Kasumi-1 (cell line): Measurements from ENCODE around the gene PEX11B.

Source experiments
- DNase-seq, 2 experiments: peaks; one replicate each; lab custom pipeline; 2025; lab: John Stamatoyannopoulos, UW

PEX11B gene, protein sequence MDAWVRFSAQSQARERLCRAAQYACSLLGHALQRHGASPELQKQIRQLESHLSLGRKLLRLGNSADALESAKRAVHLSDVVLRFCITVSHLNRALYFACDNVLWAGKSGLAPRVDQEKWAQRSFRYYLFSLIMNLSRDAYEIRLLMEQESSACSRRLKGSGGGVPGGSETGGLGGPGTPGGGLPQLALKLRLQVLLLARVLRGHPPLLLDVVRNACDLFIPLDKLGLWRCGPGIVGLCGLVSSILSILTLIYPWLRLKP

DNA sequence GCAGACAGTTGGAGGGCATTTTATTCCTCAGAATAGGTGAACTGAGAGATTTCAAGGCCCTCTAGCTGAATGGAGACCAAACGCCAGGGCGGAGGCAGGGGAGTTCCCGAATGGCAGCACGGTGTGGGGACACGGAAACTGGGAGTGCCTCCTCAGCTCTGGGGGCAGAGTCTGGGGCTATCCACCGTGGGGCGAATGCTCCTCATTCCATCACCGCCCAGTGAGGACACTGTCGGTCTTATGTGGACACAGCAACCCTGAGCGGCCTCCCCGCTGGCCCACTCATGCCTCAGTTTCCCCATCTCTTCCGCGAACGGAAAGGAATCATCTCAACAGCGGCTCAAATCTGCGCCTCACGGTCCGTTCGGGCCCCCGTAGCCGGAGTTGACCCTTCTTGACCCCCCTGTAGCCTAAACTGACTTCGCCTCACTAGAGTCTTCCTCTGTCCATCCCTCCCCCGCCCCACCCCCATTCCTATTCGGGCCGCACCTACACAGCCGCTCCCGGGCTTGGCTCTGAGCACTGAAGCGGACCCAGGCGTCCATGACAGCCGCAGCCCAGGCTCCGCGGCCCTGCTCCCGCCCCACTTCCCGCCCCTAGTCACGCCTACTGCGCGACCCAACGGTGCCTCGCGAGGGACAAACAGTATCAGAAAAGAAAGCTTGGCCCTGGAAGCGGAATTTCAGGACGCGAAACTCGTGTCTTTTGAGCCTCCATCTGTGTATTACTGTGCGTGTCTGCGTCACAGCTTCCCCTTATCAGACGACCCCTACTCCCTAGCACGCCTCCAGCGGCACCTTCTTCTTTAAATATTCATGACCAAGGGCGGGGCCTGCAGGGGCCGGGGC, at the start of gene PEX11B:
Gene PEX11B, minus strand, starts transcription at position 574 of the 848 bp plus-strand sequence. Its CDS starts 29 bp downstream, at position 545.
- peak; percentile 89 to 91 for DNase-seq

DNA sequence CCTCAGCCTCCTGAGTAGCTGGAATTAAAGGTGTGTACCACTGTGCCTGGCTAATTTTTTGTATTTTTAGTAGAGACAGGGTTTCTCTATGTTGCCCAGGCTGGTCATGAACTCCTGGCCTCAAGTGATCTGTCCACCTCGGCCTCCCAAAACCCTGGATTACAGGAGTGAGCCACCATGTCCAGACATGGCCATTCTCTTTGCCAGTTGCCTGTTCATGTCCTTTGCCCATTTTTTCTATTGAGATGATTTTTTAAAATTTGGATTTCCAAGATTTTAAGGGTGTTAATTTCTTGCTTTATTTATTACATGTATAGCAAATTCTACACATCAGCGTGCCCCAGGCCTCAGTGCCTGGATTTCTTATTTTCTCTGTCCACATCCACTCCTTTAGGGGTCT, 48.8 kb upstream of the PEX11B start:
- no peak for DNase-seq

DNA sequence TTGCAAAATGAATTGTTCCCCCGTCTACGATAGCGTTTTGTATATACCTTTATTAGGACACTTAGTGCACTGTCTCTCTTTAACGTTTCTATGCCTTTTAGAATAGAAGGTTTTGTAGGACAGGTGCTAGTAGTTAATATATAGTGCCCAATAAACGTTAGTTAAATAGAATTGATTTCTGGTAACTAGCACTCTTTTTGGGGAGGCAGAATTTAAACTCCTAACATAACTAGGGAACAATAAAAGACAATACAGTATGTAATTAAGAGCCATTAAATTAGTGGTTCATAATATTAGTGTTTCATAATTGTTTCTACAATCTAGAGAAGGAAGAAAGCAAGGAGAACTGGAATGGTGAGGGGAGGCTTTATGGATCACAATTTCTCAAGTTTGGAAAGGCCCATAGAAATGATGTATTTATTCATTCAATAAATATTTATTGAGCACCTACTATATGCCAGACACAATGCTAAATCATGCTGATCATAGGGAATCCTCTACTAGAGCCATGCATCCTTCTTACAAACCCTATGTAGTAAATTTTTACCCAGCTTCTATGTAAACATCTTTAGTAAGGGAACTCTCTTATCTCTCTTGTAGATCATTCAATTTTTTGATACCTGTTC, 46.7 kb upstream of the PEX11B start:
- DNase-seq: no peak

DNA sequence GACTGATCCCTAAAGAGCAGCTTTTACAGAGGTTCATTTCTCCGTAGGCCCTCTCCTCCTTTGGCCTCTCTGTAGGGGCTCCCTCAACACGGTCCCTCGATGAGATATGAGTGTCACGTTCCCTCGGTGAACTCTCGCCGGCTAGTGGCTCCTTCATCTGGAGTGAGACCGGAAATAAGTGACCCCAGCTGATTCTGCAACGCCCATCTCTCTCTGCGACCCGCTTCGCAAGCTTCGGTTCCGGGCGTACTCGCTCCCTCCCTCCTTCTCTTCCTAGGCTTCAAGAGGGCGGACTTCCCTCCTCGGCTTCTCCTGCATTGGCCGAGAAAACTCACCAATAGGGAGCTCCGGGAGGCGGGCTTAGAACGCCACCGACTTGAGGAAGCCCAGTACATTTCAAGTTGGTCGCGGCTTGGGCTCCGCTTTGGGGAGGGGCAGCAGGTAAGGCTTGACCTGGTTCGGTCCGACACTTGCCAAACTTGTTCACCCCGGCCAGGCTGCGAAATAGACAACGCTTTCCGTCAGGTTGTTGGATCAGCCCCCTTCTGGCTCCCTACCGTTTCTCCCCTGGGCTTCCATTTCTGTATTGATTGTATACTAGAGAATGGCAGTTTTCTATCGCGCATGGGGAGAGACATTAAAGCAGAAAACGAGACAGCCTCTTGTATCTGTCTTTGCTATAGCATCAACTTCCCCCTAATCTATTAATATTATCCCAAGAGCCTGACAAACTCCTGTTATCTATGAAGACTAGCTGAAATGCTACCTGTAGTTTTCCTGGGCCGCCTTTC, 46.0 kb upstream of the PEX11B start, which contains the start of the genes ANKRD34A and POLR3GL:
Gene ANKRD34A, minus strand, starts transcription at position 248 of the 791 bp plus-strand sequence. CDS start 2,816 bp downstream, outside the sequence.
Gene POLR3GL, plus strand, starts transcription at position 363 of the 791 bp plus-strand sequence. CDS start 10,176 bp downstream, outside the sequence.
- DNase-seq: peak; percentile 95

DNA sequence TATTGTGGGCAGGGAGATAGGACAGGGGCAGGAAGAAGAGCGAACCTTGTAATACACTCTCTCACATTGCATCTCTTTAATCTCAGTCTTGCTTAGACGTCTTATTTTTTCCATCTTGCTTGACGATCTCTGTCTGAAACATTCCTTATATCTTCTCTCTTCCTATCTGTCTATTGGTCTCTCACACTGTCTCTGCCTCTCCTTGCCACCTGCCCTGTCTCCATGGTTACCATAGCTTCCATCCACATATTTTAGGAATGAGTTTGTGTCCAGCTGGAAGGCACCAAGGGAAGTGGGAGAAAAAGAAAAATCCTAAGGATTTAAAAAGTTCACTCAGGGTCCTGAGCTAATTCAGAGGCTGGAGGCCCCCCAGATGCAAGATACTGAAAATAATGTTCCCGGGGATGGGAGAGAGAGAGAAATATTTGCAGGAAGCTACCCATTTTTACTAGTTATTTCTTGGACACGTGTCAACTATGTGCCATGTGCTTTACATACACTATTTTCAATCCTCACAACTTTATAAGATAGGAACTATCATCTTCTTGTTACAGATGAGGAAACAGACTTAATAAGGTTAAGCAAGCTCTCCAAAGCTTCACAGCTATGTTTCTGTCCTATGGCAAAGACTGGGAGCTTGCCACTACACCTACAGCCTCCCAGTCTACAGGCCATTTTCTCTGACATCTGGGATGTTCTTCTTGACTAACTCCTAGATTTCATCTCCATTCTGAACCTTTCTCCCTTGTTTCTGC, 44.9 kb upstream of the PEX11B start:
- DNase-seq: peak in 1 of 2 experiments; percentile 20

DNA sequence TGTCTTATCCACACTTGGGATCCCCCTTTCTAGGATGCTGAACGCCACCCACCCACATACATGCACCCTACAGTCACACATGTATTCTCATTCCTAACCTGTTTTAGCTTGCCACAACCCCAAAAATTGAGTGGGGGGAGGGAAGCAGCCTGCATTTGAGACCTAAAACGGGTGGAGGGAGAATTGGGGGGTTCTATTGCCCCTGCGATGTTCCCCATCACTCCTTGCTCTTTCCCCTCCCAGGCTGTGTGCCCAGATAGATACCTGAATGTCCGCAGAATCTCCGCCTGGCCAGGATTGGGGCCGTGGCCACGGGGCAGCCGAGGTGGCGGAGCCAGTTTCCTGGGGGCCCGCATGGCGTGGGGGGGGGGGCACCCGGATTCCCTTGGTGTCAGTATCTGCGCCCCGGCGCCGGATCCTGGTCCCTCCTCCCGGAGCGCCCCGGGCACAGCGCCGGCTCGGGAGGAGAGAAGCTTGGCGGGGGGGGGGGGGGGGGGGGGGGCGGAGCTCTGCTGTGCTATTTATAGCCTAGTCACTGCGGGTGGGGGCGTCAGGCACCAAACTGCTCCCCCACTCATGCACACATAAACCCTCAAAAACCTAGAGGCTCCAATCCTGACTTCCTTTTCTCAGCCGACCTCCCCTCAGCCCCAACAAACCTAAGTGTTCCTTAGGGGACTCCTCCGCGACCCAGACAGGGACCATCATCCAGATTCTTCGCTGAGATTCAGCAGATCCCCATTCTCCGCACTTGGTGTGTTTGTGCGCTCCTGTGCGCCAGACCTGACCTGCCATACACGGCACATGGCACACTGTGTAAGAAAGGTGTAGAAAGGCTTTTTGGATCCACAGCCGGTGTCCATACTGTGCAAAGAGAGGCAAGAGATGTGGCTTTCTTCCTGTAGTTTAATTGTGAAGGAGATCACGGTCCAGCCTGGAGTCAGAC, 43.9 kb upstream of the PEX11B start:
- DNase-seq: peak in 1 of 2 experiments; percentile 16

DNA sequence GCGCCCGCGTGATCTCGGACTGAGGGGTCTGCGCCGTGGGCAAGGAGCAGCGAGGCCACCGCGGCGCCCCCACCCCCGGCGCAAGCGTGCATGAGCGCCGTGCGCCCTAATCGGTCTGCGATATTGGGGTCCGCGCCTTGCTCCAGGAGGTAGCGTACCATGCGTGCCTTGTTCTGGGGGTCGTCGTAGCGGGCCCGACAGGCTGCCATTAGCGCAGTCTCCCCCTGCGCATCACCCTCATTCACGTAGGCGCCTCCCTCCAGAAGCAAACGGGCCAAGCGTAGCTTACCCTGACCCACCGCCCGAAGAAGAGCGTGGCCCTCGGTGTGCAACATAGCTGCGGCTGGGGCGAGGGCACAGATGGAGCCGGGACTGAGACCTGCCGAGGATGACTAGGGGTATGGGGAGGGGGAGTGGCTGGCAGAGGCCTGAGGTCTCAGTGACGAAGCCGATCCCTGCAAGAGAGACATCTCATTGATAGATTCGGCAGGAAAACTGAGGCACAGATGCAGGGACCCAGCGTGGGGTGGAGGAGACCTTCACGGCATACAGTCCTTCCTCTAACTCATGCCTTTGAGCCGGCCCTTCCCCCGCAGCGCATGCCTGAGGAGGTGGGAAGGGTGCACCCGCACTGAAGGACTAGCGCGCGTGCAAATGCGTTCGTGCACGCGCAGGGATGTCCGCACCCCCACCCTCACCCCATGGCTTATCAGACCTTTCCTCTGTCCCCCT, 43.1 kb upstream of the PEX11B start:
- DNase-seq: peak; percentile 23 to 46

DNA sequence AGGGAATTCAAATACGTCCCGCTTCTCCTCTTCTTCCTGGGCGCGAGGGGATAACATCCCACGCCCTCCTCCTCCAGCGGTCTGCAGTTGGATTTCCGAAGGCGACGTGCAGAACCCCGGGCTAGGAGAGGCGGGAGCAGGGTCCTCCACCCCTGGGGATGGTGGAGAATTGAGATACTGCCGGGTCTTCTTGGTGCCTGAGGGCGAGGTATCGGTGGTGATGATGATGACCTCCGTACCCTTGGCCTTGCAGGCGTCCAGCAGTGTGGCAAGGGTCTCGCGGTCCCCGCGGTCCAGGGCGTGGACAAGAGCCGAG, 42.5 kb upstream of the PEX11B start:
- DNase-seq: no peak

DNA sequence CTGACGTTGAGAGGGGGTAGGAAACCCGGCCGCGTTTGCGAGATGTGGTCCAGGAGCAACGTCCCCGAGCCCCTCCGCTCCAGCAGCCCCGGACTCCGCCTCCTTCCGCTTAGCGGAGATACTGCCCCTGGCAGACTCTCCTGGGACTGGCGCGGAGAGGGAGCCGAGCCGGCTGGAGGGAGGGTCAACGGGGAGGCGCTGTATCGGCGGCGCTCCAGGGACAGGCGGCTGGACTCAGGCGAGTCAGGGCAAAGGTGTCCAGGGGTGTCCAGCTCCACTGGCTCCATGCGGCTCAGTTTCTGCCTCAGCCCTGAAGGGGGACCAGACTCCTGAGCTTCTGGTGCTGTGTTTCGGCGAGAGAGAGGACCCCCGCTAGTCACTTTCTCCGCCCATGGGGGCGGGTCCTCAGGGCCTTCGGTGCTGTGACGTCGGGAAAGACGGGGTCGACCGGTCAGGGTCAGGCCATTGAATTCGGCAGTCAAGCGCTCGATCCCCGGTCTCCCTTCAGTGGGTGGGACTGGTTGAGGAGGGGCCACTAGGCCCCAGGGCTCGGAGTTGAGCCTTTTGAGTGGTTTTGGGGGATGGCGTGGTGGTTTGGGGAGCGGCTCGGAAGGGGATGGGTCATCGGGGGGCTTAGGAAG, 42.1 kb upstream of the PEX11B start:
- peak; percentile 61 to 70 for DNase-seq

DNA sequence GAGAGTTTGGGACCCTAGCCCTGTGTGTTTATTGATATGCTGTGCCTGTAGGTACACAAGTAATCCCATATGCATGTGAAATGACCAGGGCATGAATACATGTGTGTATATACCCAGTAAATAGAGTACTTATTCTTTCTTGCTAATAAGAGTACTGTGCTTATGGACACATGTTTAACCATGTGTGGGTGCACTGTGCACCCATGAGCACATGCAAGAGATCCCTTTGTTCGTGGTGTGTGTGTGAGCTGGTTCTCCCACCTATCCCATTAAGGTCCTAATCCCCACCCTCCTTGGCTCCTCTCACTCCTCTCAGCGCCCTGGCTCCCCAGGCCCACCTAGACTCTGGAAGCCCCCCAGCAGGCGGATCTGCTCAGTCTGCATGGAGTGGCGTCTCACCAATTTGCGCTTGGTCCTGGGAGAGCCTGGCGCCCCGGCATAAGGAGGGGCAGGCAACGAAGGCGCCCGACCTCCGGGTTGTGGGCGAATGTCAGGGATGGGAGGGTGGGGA, 41.5 kb upstream of the PEX11B start:
- peak in 1 of 2 experiments; percentile 11 for DNase-seq

DNA sequence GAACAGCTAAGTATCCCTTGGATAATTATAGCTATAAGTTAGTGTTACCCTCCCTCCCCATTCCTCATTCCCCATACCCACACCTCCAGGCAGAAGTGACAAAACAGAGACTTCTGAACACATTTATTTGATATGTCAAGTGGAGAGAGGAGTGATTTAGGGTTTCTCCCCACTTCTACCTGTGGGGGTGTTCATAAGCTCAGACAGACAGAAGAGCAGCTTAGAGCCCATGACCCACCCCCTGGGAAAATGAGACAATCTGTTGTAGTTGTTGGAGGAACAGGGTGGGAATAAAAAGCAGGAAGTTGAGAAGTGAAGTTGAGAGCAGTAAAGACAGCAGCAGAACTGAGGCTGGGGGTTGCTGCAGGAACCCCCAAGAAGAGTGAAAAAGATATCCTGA, 40.8 kb upstream of the PEX11B start:
- DNase-seq: peak in 1 of 2 experiments; percentile 18

DNA sequence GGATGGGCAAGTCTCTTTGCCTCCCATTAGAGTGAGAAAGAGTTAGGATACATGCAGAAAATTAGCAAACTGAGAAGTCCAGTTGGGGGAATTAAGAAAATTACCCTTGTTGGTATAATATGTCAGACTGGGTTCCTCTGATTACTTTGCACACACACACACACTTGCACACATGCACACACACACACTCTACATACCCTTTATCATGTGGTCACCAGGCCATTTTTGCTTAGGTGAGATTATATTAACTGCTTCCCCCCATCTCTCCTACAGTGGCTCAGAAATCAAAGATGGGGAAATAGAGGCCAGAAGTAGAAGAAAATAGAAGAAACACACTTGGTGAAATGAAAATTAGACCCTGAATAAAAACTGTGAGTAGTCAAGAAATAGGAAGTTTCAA, 40.2 kb upstream of the PEX11B start:
- DNase-seq: no peak

DNA sequence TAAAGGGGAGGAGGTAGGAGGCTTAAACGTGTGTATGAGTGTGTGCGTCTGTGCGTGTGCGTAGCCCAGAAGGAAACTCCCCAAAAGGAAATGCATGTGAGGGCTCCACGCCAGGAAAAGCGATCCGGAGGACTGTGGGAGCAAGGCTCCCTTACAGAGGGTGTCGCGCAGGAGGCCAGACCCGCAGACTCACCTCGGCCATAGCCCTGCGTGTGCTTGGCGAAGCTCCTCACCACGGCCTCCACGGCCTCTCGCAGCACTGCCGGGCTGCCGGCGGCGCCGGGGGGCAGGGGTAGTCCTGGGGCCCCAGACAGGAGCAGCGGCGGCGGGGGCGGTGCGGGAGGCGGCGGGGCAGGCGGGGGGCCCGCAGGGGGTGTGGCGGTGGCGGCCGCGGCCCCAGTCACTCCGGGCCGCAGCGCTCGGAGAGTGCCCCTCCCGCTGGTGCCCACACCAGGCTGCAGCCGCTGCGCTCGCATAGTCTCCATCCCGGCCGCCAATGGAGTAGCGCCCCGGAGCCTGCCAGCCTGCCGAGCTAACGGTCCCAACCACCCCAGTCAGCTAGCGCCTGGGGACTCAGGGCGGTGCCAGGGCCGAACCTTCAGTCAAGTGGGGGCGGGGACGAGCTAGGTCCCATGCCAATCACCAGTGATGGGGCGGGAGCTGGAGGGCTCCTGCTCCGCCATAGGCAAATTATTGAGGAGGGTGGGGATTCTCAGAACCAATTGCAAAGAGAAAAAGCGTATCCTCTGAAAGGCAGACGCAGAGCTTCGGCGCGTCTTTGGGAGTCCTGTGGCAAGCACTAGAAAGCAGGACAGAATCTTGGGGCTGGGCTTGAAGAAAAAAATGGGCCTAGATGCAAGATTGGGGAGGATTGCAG, 39.2 kb upstream of the PEX11B start, which contains the start of gene LIX1L:
Gene LIX1L, minus strand, starts transcription at position 575 of the 877 bp plus-strand sequence. Its CDS starts 90 bp downstream, at position 485.
- peak; percentile 97 to 98 for DNase-seq

DNA sequence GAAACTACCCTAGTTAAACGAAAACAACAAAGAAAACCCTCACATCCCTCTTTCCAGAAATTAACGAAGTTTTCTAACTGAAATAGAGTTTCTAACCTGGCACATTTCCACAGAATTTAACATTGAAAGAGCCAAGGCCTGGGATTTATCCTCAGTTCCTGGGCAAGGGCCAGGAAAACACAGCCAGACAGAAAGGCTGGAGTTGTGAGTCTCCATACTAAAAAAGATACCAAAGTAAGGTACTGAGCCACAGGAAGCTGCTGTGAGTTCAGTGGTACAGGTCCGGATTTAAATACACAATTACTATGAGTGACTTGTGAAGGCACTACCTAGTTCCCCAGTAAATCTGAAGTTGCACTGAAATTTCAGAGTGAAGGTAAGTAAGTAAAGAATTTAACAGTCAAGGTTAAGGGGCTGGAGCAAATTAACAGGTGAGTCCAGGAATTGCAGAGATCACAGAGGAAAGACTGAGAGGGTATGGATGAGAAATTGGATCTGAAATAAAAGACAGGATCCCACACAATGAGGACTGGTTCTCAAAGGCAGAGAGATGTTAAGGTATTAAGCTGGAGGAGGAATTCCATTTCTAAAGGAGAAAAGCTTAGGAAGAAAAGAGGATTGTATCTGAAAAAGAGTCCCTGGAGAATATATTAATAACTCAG, 38.4 kb upstream of the PEX11B start:
- no peak for DNase-seq

DNA sequence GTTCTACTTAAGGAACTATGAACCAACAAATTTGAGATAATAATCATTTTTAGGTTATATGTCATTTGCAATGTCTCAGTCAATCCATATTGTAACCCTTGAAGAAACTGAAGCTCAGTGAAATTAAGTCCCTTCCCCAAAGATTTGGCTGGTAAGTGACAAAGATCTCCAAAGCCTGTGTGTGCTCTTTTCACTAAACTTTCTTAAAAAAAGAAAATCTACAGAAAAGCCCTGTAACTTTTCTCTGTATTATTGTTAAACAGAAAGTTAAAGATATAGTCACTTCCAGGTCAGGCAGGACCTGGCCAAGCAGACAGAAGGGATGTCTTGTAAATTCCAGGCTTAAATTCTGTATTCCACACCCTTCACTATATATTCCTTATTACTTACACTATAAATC, 37.8 kb upstream of the PEX11B start:
- DNase-seq: no peak

DNA sequence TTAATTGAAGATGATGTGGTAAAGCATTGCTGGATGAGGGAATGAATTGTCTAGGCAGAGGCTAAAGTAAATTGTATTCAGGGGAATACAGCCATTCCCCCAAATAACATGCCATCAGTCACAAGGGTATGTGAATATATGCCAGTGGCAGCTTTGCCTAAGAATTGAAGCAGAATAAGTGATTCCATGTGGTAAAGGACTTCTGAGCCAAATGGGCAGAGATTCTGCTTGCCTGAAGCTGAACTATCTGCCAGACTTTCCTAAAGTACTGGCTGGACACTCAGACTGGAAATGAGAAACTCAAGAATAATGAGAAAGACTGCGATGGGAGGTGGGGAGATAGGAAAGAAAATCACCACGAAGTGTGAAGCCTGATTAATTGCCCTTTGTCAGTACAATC, 36.9 kb upstream of the PEX11B start:
- DNase-seq: no peak

DNA sequence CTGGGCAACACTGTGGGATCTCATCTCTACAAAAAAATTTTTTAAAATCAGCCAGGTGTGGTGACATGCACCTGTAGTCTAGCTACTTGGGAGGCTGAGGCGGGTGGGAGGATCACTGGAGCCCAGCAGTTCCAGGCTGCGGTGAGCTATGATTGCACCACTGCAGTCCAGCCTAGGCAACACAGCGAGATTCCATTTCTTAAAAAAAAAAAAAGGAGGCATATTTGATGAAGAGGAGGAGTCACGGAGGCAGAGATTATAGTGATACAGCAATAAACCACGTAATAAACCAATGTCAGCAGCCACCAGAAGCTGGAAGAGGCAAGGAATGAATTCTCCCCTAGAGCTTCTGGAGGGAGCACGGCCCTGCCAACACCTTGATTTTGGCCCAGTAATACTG, 35.3 kb upstream of the PEX11B start:
- no peak for DNase-seq
